PC-9 (cell line): ENCODE data around the gene GPR137. TPM values are rescaled to one million over a fixed set of nuclear protein-coding genes. Genes with fewer than 3 reads are reported as not detected.

ENCODE experiments used
- BruUV-seq: library from RNA; stranded (reverse); fragments of 400-500 nt; replicated peaks from 2 replicates; lab custom pipeline; 2021; lab: Mats Ljungman, UMichigan
- CTCF ChIA-PET: fragments of 300-600 bp; sonication (Branson Sonifier 250); formaldehyde crosslinking; loops from one replicate; lab custom pipeline; 2022; ENCODE audit warnings: antibody characterized with exemption; lab: Charles Lee
- POLR2A ChIA-PET: fragments of 300-600 bp; sonication (Branson Sonifier 250); formaldehyde crosslinking; loops from one replicate; lab custom pipeline; 2022; ENCODE audit warnings: antibody characterized with exemption; ENCODE audit not compliant: unreplicated experiment; lab: Charles Lee
- DNase-seq, 2 experiments: peaks; one replicate each; pipeline versions ENCODE4 v3.0.0 to v3.0.0-alpha.2; 2015 to 2022; ENCODE audit warnings: mixed read lengths in 1 of 2
- H2AFZ ChIP-seq: fragments of 200-600 bp; sonication (generic); 2 replicates; pipeline ENCODE4 v1.8.1; 2017; ENCODE audit warnings: antibody characterized with exemption
- H3F3A ChIP-seq: fragments of 200-600 bp; sonication (generic); 2 replicates; pipeline ENCODE4 v1.8.1; 2017; ENCODE audit warnings: antibody characterized with exemption, mild to moderate bottlenecking, low read depth; ENCODE audit not compliant: insufficient read depth
- H3K27ac ChIP-seq: fragments of 200-600 bp; sonication (generic); 2 replicates; pipeline ENCODE4 v1.6.1; 2016; ENCODE audit warnings: mixed run types
- H3K27me3 ChIP-seq: fragments of 200-600 bp; sonication (generic); 2 replicates; pipeline ENCODE4 v1.6.1; 2016; ENCODE audit warnings: low read depth, mixed run types; ENCODE audit not compliant: insufficient read depth
- H3K36me3 ChIP-seq: fragments of 200-600 bp; sonication (generic); 2 replicates; pipeline ENCODE4 v1.6.1; 2016; ENCODE audit warnings: low read depth, mixed run types
- H3K4me1 ChIP-seq: fragments of 200-600 bp; sonication (generic); replicated peaks from 2 replicates; pipeline ENCODE4 v1.6.1; 2016; ENCODE audit warnings: mixed run types; ENCODE audit not compliant: insufficient read depth
- H3K4me2 ChIP-seq: fragments of 200-600 bp; sonication (generic); 2 replicates; pipeline ENCODE4 v1.6.1; 2017; ENCODE audit warnings: mixed run types
- H3K4me3 ChIP-seq: fragments of 200-600 bp; sonication (generic); 2 replicates; pipeline ENCODE4 v1.6.1; 2016; ENCODE audit warnings: mixed run types
- H3K79me2 ChIP-seq: fragments of 200-600 bp; sonication (generic); 2 replicates; pipeline ENCODE4 v1.6.1; 2017; ENCODE audit warnings: low read depth, mixed run types
- H3K9me2 ChIP-seq: fragments of 200-600 bp; sonication (generic); 2 replicates; pipeline ENCODE4 v1.8.1; 2017; ENCODE audit warnings: mild to moderate bottlenecking; ENCODE audit not compliant: insufficient read depth
- H3K9me3 ChIP-seq: fragments of 200-600 bp; sonication (generic); 2 replicates; pipeline ENCODE4 v1.8.1; 2016; ENCODE audit warnings: low read depth; ENCODE audit not compliant: insufficient read depth
- H4K20me1 ChIP-seq: fragments of 200-600 bp; sonication (generic); 2 replicates; pipeline ENCODE4 v1.8.1; 2017; ENCODE audit not compliant: insufficient read depth
- CTCF ChIP-seq: fragments of 200-600 bp; sonication (generic); conservative IDR thresholded peaks from 2 replicates; pipeline ENCODE4 v1.6.1; 2017; ENCODE audit warnings: mixed run types, antibody characterized with exemption, mild to moderate bottlenecking, moderate library complexity
- EZH2 ChIP-seq: fragments of 200-600 bp; sonication (generic); IDR thresholded peaks from 2 replicates; pipeline ENCODE4 v1.8.0; 2017; ENCODE audit warnings: antibody characterized with exemption, low read depth
- intact Hi-C: fragments of 100-400 bp; cut with micrococcal nuclease; formaldehyde crosslinking; loops from one replicate; pipeline ENCODE4 v1.10.0; 2022; ENCODE audit not compliant: unreplicated experiment
- total RNA-seq: library from RNA; stranded (reverse); gene quantifications from 2 replicates; pipeline ENCODE4 v1.2.3, GENCODE V29; 2021

Gene GPR137
- total RNA-seq, 1 experiment from 2014 or later, result 72.8 TPM

- Histone ChIP-seq H3K4me2 (peak overlapping the region; percentile 72), H3K4me3 (peak overlapping the region; percentile 90), H3F3A (peaks cover 64% of the 10 kb centered on the region), H3K36me3 (peaks cover 10% of the 10 kb centered on the region), H4K20me1 (0 out of 2 replicates have a peak, but pooled peaks cover 5% of the 10 kb centered on the region), H3K9me3 (no peaks in the 10 kb centered on the region), H3K79me2 (peaks cover 45% of the 10 kb centered on the region), H3K27me3 (no peaks in the 10 kb centered on the region), H3K9me2 (no peaks in the 10 kb centered on the region), H2AFZ (0 out of 2 replicates have a peak overlapping the region, but pooled peaks have one; percentile 30), H3K27ac (peak overlapping the region; percentile 36), H3K4me1 (peaks cover 43% of the 10 kb centered on the region)
- BruUV-seq, result no TSS peak
- CTCF ChIA-PET, result interaction anchor here (0.6 to 1.5 kb wide), 4 partner anchors 30 to 614 kb away, joined by 3 to 11 read pairs (median 6); no protein-coding TSS in a partner anchor
- TF ChIP-seq EZH2, result no peak
- no peak; the same call in 1 of the 2 replicates for TF ChIP-seq CTCF
- intact Hi-C loops, result loop anchor here (1.0 to 2.0 kb wide), 3 partner anchors 29 to 75 kb away; partner anchors contain the start of genes ESRRA and TRMT112
- peak; percentile 67 to 76 for DNase-seq
- POLR2A ChIA-PET, result interaction anchor here (0.6 to 1.0 kb wide), 10 partner anchors 9 to 1618 kb away, joined by 3 to 17 read pairs (median 4); partner anchors contain the start of gene PRDX5
Measured at GRCh38 chr11:64241491-64242374, 43.9 kb upstream of the GPR137 start.

- CTCF ChIA-PET, result no interaction called here
- no peak for TF ChIP-seq EZH2
- no peak for TF ChIP-seq CTCF
- H3K36me3 ChIP-seq, result peaks cover 10% of the 10 kb centered on the region; the same call in 1 of the 2 replicates
- H3K9me2 ChIP-seq, result no peaks in the 10 kb centered on the region
- BruUV-seq, result TSS peak; percentile 3
- no peak for DNase-seq
- no peaks in the 10 kb centered on the region for H3K27me3 ChIP-seq
- 0 out of 2 replicates have a peak, but pooled peaks cover 5% of the 10 kb centered on the region for H4K20me1 ChIP-seq
- peaks cover 45% of the 10 kb centered on the region for H3K79me2 ChIP-seq
- peak overlapping the region; percentile 72 for H3K4me2 ChIP-seq
- no peak overlapping the region for H3K4me3 ChIP-seq
- intact Hi-C loops, result no loop called here
- peaks cover 71% of the 10 kb centered on the region for H3F3A ChIP-seq
- H2AFZ ChIP-seq, result no peak overlapping the region
- POLR2A ChIA-PET, result no interaction called here
- no peak overlapping the region for H3K27ac ChIP-seq
- no peaks in the 10 kb centered on the region for H3K9me3 ChIP-seq
- H3K4me1 ChIP-seq, result peaks cover 44% of the 10 kb centered on the region
Measured at GRCh38 chr11:64243236-64243854, 42.3 kb upstream of the GPR137 start.

- Histone ChIP-seq H3K9me2 (no peaks in the 10 kb centered on the region), H2AFZ (no peak overlapping the region), H3K4me2 (peak overlapping the region; percentile 27; the same call in 1 of the 2 replicates), H3K4me3 (no peak overlapping the region), H3K36me3 (peaks cover 10% of the 10 kb centered on the region; the same call in 1 of the 2 replicates), H4K20me1 (0 out of 2 replicates have a peak, but pooled peaks cover 5% of the 10 kb centered on the region), H3K4me1 (peaks cover 37% of the 10 kb centered on the region), H3K27me3 (no peaks in the 10 kb centered on the region), H3K27ac (no peak overlapping the region), H3K9me3 (no peaks in the 10 kb centered on the region), H3K79me2 (peaks cover 45% of the 10 kb centered on the region), H3F3A (peaks cover 70% of the 10 kb centered on the region)
- POLR2A ChIA-PET, result no interaction called here
- TF ChIP-seq CTCF (no peak), EZH2 (no peak)
- CTCF ChIA-PET, result no interaction called here
- DNase-seq, result no peak
- BruUV-seq, result no TSS peak
- intact Hi-C loops, result no loop called here
Measured at GRCh38 chr11:64244107-64244506, 41.5 kb upstream of the GPR137 start.
